HL-60 (cell line): Measurements from ENCODE around the gene ATP13A1.

ENCODE experiments used
- CTCF ChIP-seq: IDR thresholded peaks from one replicate; pipeline ENCODE4 v1.5.1; 2011; ENCODE audit warnings: low read length, control low read depth, inconsistent platforms; ENCODE audit not compliant: insufficient read depth
- GABPA ChIP-seq: IDR thresholded peaks from 2 replicates; pipeline ENCODE4 v1.6.1; 2012; ENCODE audit warnings: low read depth
- POLR2AphosphoS5 ChIP-seq: IDR thresholded peaks from 2 replicates; pipeline ENCODE4 v1.6.1; 2012; ENCODE audit warnings: low read depth
- SPI1 ChIP-seq: IDR thresholded peaks from 2 replicates; pipeline ENCODE4 v1.6.1; 2012; ENCODE audit warnings: low read depth, mild to moderate bottlenecking, borderline replicate concordance

- TF ChIP-seq POLR2AphosphoS5 (no peak), CTCF (no peak), GABPA (no peak), SPI1 (no peak)
These were observed 23.1 kb upstream of the ATP13A1 start for GRCh38 chr19:19686580-19686979.
